Measurements from ENCODE around the gene KCNJ5.

GRCh38 chr11:128848815-128849455 lies 42.2 kb upstream of the KCNJ5 start:
- TF ChIP-seq CTCF (IDR thresholded peaks at IDR 0.05; ENCODE audit: insufficient read depth, low read length) = peak; percentile 61
- no peak for TF ChIP-seq GABPA (IDR thresholded peaks at IDR 0.05; ENCODE audit: low read depth)

Data from HL-60 (cell line).